ENCODE measurements around the gene SIK3. TPM values are rescaled to one million over a fixed set of nuclear protein-coding genes. Genes with fewer than 3 reads are reported as not detected.

SIK3 gene
- total RNA-seq, 1 experiment from 2014 or later = 34.4 TPM

- TF ChIP-seq ZNF281 (CRISPR knock-in tag; IDR thresholded peaks at IDR 0.05) (no peak), NFYB (CRISPR knock-in tag; conservative IDR thresholded peaks at IDR 0.05; ENCODE audit: low read depth) (no peak), ESRRA (CRISPR knock-in tag; IDR thresholded peaks at IDR 0.05; ENCODE audit: borderline replicate concordance) (no peak), JUN (CRISPR knock-in tag; IDR thresholded peaks at IDR 0.05) (no peak), TEAD1 (CRISPR knock-in tag; IDR thresholded peaks at IDR 0.05) (no peak)
- TF ChIP-seq, protein P1, sequence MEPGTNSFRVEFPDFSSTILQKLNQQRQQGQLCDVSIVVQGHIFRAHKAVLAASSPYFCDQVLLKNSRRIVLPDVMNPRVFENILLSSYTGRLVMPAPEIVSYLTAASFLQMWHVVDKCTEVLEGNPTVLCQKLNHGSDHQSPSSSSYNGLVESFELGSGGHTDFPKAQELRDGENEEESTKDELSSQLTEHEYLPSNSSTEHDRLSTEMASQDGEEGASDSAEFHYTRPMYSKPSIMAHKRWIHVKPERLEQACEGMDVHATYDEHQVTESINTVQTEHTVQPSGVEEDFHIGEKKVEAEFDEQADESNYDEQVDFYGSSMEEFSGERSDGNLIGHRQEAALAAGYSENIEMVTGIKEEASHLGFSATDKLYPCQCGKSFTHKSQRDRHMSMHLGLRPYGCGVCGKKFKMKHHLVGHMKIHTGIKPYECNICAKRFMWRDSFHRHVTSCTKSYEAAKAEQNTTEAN (CRISPR knock-in tag; IDR thresholded peaks at IDR 0.05) = no peak
- TF ChIP-seq, protein P2, sequence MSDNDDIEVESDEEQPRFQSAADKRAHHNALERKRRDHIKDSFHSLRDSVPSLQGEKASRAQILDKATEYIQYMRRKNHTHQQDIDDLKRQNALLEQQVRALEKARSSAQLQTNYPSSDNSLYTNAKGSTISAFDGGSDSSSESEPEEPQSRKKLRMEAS (CRISPR knock-in tag; IDR thresholded peaks at IDR 0.05) = no peak
- TF ChIP-seq, protein P3, sequence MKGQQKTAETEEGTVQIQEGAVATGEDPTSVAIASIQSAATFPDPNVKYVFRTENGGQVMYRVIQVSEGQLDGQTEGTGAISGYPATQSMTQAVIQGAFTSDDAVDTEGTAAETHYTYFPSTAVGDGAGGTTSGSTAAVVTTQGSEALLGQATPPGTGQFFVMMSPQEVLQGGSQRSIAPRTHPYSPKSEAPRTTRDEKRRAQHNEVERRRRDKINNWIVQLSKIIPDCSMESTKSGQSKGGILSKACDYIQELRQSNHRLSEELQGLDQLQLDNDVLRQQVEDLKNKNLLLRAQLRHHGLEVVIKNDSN (CRISPR knock-in tag; IDR thresholded peaks at IDR 0.05) = no peak
These were observed 116.9 kb downstream of the SIK3 start (continued) for GRCh38 chr11:116981266-116981885.

DNA sequence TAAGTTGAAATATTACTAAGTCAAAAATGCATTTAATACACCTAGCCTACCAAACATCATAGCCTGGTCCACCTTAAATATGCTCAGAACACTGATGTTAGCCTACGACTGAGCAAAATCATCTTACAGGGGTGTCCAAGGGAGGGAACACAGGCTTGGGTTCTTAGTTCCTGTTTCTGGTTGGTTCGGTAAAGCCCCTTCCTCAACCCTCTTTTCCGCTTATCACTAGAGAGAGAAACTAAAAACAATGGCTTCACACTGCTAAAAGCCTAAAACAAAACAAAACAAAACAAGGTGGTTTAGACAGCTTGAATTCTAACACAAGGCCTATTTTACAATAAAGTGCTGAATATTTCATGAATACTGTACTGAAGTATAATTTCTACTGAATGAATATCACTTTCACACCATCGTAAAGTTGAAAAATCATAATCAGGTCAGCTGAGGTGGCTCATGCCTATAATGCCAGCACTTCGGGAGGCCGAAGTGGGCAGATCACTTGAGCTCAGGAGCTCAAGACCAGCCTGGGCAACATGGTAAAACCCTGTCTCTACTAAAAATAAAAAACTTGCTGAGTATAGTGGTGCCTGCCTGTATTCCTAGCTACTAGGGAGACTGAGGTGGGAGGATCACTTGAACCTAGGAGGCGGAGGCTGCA, 118.0 kb downstream of the SIK3 start:
- DNase-seq (ENCODE audit: low spot score) (no peak), ATAC-seq (no peak)
- 0 out of 2 replicates have a peak, but pooled peaks have one; percentile 40 for TF ChIP-seq ZNF121 (CRISPR knock-in tag; IDR thresholded peaks at IDR 0.05)
- TF ChIP-seq, protein P4, sequence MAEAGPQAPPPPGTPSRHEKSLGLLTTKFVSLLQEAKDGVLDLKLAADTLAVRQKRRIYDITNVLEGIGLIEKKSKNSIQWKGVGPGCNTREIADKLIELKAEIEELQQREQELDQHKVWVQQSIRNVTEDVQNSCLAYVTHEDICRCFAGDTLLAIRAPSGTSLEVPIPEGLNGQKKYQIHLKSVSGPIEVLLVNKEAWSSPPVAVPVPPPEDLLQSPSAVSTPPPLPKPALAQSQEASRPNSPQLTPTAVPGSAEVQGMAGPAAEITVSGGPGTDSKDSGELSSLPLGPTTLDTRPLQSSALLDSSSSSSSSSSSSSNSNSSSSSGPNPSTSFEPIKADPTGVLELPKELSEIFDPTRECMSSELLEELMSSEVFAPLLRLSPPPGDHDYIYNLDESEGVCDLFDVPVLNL (CRISPR knock-in tag; IDR thresholded peaks at IDR 0.05; ENCODE audit: borderline replicate concordance, low read depth) = no peak
- Mint-ChIP-seq H3K27ac (peak overlapping the region; percentile 31; the same call in 1 of the 2 replicates), H3K4me1 (peaks cover 14% of the 10 kb centered on the region), H3K27me3 (ENCODE audit: low read depth) (no peaks in the 10 kb centered on the region), H3K9me3 (no peaks in the 10 kb centered on the region), H3K4me3 (no peak overlapping the region), H3K36me3 (no peaks in the 10 kb centered on the region)
- CTCF ChIA-PET = no interaction called here
- POLR2A ChIA-PET = no interaction called here

DNA sequence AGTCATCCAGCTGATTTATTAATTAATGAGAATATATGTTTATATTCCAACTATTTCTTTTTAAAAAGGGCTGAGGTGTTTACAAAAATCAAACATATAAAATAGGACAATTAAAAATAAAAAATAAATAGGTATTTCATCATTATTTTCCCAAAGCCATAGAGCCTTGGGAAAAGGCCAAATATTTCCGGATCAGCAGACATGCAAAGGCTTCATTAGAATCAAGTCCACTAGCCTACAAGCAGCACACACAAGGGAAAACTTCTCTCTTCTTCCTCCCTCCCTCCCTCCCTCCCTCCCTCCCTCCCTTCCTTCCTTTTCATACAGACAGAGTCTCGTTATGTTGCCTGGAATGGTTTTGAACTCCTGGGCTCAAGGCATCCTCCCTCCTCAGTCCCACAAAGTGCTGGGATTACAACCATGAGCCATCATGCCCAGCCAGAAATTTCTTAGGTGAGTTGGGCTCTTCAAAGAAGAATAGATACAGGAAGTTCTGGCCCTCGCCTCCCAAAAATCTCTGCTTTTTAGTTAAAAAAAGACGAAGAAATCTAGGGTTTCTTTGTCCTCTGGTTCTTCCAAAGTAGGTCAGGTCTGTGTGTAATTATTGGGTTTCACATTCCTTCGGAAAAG, 121.2 kb downstream of the SIK3 start:
- Mint-ChIP-seq H3K27ac (peak overlapping the region; percentile 92; the same call in 1 of the 2 replicates), H3K9me3 (no peaks in the 10 kb centered on the region), H3K4me1 (peaks cover 24% of the 10 kb centered on the region), H3K4me3 (no peak overlapping the region), H3K36me3 (no peaks in the 10 kb centered on the region), H3K27me3 (ENCODE audit: low read depth) (no peaks in the 10 kb centered on the region)
- POLR2A ChIA-PET = no interaction called here
- ATAC-seq (peak; percentile 72), DNase-seq (ENCODE audit: low spot score) (no peak)
- CTCF ChIA-PET = no interaction called here
- no peak for TF ChIP-seq CTCF (IDR thresholded peaks at IDR 0.05)
- TF ChIP-seq NR2C2 (CRISPR knock-in tag; IDR thresholded peaks at IDR 0.05) = no peak
- no peak for TF ChIP-seq NFYB (CRISPR knock-in tag; conservative IDR thresholded peaks at IDR 0.05; ENCODE audit: low read depth)
- TF ChIP-seq TEAD4 (CRISPR knock-in tag; IDR thresholded peaks at IDR 0.05) = no peak
- no peak for TF ChIP-seq STAT6 (CRISPR knock-in tag; conservative IDR thresholded peaks at IDR 0.05; ENCODE audit: low read depth)
- TF ChIP-seq, protein P5, sequence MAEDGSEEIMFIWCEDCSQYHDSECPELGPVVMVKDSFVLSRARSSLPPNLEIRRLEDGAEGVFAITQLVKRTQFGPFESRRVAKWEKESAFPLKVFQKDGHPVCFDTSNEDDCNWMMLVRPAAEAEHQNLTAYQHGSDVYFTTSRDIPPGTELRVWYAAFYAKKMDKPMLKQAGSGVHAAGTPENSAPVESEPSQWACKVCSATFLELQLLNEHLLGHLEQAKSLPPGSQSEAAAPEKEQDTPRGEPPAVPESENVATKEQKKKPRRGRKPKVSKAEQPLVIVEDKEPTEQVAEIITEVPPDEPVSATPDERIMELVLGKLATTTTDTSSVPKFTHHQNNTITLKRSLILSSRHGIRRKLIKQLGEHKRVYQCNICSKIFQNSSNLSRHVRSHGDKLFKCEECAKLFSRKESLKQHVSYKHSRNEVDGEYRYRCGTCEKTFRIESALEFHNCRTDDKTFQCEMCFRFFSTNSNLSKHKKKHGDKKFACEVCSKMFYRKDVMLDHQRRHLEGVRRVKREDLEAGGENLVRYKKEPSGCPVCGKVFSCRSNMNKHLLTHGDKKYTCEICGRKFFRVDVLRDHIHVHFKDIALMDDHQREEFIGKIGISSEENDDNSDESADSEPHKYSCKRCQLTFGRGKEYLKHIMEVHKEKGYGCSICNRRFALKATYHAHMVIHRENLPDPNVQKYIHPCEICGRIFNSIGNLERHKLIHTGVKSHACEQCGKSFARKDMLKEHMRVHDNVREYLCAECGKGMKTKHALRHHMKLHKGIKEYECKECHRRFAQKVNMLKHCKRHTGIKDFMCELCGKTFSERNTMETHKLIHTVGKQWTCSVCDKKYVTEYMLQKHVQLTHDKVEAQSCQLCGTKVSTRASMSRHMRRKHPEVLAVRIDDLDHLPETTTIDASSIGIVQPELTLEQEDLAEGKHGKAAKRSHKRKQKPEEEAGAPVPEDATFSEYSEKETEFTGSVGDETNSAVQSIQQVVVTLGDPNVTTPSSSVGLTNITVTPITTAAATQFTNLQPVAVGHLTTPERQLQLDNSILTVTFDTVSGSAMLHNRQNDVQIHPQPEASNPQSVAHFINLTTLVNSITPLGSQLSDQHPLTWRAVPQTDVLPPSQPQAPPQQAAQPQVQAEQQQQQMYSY (CRISPR knock-in tag; IDR thresholded peaks at IDR 0.05) = no peak
- TF ChIP-seq, protein P2 (CRISPR knock-in tag; IDR thresholded peaks at IDR 0.05) = no peak

All from WTC11 (cell line).